Gastroesophageal sphincter (tissue), 3 donors: Measurements from ENCODE around the gene RASGEF1C.

Experiments
- POLR2A ChIP-seq, 2 donors: fragments of 450-650 bp; IDR thresholded peaks; one replicate each; pipeline ENCODE4 v1.6.1; 2017; ENCODE audit warnings: antibody characterized with exemption in 2 of 2, mild to moderate bottlenecking in 2 of 2, moderate library complexity in 1 of 2
- TF ChIP-seq, protein P1 (sequence below), 4 experiments: fragments of 200-600 bp in 2 of 4; fragments of 450-650 bp in 2 of 4; sonication (generic) in 1 of 4; IDR thresholded peaks; one replicate each; pipeline ENCODE4 v1.5.1; 2017 to 2019; ENCODE audit warnings: antibody characterized with exemption in 4 of 4, mild to moderate bottlenecking in 2 of 4, moderate library complexity in 2 of 4

DNA sequence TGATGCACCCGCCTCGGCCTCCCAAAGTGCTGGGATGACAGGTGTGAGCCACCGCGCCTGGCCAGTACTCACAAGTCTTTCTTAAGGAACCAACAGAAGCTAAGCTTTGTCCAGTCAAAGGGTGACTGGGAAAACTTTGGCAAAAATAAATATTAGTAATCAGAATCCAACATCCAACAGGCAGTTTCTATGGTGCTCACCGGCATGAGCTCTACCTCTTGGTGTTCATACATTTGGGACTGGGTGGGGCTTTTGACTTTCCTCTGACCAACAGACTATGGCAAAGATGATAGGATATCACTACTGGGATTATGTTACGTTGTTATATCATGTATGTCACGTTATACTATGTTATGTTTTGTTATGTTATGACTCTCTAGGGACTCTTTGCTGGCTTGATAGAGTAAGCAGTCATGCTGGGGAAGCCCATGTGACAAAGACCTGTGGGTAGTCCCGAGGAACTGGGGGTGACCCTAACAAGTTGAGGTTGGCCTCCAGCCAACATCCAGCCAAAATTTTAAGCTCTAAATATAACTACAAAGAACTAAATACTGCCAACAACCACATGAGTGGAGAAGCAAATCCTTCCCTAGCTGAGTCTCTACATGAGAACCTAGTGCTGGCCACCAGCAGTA, 6.0 kb downstream of the RASGEF1C start:
- TF ChIP-seq, protein P1, sequence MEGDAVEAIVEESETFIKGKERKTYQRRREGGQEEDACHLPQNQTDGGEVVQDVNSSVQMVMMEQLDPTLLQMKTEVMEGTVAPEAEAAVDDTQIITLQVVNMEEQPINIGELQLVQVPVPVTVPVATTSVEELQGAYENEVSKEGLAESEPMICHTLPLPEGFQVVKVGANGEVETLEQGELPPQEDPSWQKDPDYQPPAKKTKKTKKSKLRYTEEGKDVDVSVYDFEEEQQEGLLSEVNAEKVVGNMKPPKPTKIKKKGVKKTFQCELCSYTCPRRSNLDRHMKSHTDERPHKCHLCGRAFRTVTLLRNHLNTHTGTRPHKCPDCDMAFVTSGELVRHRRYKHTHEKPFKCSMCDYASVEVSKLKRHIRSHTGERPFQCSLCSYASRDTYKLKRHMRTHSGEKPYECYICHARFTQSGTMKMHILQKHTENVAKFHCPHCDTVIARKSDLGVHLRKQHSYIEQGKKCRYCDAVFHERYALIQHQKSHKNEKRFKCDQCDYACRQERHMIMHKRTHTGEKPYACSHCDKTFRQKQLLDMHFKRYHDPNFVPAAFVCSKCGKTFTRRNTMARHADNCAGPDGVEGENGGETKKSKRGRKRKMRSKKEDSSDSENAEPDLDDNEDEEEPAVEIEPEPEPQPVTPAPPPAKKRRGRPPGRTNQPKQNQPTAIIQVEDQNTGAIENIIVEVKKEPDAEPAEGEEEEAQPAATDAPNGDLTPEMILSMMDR (IDR thresholded peaks at IDR 0.05), result no peak
- TF ChIP-seq POLR2A (IDR thresholded peaks at IDR 0.05), result no peak
